Superior temporal gyrus (tissue), 1 donor: ENCODE results near the gene CAMK1G.

Source experiments
- DNase-seq: peaks from one replicate; pipeline ENCODE4 v3.0.0-alpha.2; 2016; ENCODE audit errors: extremely low spot score

Gene CAMK1G

DNA sequence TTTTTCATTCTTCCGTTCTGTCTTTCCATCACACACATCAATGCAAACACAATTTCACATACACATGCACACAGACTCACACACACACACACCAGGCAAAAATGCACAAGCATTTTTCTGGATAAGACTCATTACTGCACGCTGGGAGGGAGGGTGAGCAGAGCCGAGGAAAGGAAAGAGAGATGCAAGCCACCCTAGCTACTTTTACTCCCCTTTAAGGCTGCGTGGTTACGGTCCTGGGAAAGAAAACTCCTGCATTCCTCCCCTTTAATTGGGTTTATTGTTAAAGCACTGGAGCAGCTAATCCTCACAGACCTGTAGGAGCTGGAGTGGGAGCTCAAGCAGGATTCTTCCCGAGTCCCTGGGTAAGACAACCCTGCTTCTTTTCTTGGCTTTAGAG, at the start of gene CAMK1G:
TSS of gene CAMK1G (plus strand) at position 307 of the 400 bp plus-strand sequence. CDS start 11,270 bp downstream, outside the sequence.
- peak; percentile 69 for DNase-seq

- no peak for DNase-seq
Measured at GRCh38 chr1:209534496-209535250, 48.8 kb upstream of the CAMK1G start.

DNA sequence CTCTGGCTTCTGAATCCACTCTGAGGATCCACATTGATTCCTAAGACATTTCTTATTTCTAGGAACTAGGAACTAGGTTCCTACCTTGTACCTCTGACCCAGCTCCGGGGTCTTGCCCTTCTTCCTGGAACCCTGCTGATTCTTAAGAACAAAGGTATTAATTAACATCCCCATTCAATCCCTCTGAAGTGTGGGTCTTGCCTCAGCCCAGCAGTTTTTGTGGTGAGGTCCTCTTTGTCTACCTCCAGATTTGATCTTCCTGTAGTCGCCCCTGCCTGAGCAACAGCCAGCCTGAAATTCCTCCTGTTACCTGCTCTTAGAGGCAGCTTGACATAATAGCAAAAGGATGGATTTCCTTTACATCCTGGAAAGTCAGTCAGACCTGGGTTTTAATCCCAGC, 46.7 kb upstream of the CAMK1G start:
- no peak for DNase-seq

DNA sequence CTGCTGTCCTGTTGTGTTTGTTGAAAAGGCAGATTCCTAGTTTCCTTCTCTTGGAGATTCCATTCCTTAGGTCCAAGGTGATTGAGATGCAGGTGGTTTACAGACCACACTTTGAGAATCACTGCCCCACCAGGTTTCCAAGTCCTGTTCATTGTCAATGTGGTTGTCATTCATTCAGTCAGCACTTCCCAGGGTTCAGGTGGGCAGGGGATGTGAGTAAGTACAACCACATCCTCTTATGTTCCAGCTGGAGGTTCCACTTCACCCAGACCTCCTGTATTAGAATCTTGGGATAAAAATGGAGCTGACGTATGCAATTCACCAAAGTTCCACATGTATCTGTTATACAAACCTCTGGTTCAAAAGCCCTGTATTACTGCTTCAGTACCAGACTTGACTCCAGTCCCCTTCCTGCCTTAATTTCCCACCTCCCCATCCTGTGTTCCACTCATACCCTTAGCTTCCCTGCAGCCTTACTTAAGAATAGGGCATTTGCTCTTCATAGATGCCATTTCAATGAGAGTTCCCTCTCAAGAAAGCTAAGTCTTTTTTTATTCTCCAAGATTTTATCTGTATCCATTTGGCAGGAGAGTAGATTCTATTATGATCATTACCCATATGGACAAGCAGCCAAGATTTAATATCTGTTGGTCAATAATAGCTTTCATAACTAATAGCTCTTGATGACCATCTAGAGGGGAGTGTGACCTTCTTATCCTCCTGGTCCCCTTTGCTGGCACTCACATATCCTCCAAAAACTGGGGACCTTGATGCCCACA, 46.0 kb upstream of the CAMK1G start:
- no peak for DNase-seq

- DNase-seq: no peak
Measured at GRCh38 chr1:209539576-209539975, 43.9 kb upstream of the CAMK1G start.

DNA sequence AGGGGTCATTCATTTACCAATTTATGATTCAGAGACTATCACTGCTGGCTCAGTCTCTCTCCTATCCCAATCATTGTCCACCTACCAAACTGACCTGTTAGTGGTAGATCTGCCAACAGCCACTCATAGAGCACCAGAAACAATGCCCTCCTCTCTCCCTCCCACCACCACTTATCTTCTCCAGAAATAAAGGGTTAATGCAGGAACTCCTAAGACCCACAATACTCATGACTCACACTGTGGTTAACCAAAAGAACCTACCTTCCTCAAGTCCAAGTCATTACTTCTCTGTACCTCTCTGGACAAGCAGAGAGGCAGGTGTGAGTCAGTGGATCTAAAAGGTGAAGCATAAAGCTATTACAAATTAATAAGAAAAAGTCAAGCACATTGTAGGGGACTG, 40.9 kb upstream of the CAMK1G start:
- DNase-seq: no peak

DNA sequence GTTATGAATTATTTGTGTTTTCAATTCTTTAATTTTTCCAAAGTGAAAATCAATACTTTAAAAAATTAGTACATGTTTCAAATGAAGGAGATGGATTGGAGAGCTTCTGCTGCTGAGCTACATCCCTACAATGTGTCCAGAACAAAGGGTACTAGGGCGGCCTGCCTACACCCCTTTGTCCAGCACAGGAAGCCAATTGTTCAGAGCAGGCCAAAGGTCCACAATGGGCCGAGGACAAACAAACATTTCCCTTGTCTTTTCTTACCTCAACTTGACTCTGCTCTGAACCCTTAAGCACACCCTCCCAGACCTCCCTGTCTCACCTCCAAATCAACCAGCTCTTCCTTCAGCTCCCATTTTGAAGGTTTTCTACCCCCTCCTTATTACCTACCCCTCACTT, 39.4 kb upstream of the CAMK1G start:
- peak; percentile 48 for DNase-seq

DNA sequence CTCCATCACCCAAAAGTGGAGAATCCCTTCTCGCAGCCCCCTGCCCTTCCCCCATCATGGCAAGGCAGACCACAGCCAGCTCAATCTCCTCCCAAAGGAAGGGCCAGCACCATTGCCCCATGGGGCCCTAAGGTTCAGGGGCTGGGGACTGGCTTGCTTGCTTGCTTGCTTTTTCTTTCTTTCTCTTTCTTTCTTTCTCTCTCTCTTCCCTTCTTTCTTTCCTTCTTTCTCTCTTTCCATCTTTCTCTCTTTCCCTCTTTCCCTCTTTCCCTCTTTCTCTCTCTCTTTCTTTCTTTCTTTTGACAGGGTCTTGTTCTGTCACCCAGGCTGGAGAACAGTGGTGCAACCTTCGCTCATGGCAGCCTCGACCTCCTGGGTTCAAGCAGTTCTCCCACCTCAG, 38.1 kb upstream of the CAMK1G start:
- no peak for DNase-seq

GRCh38 chr1:209546390-209547085, 37.0 kb upstream of the CAMK1G start:
- no peak for DNase-seq

- DNase-seq: no peak
Measured at GRCh38 chr1:209547626-209548025, 35.9 kb upstream of the CAMK1G start.

DNA sequence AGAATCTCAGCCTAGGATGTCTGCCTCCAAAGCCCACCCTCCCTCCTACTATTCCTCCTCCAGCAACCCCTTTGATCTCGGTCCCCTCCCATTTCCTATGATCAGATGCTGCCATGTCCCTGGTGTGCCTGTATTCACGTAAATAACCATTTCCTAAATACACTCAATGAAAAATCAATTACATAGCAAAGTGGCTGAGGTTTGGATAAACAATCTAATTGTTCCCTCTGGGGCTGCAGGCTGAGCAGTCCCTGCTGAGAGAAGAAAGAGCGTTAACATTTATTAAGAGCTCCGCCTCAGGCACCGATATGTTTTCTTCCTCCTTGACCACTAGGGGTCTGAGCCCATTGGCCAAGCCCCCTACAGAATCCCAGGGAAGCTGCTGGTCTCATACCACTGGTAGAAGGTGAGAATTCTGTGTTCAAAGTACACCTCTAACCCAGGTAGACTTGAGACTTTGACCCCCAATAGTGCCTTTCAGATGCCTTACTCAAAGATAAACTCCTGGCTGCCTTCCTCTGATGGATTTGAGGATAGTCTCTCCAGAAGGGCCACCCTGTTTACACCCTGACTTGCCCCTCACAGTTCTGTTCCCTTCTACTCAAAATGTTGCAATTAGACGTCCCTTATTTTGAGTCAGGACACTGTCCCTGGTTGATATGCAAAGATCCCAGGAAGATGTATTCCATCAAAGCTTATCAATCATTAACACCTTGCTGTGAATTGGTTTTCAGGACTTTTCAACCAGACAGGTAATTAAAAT, 33.9 kb upstream of the CAMK1G start:
- no peak for DNase-seq

DNA sequence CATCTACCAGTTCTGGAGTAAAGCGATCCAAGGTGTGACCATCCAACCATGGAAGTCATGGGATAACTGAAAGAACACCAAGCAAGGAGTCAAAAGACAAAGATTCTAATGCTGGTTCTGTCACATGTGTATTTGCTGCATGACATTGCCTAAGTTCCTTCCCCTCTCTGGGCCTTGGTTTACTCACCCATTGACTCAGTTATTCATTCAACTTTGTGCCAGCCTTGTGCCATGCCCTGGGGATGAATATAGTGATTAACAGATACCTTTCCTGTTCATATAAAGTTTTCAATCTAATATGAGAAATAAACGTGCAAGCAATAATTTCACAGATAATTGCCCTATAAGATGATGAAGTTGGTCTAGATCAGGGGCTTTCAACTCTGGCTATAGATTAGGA, 33.0 kb upstream of the CAMK1G start:
- DNase-seq: no peak

GRCh38 chr1:209552406-209553264, 30.9 kb upstream of the CAMK1G start:
- DNase-seq: no peak

DNA sequence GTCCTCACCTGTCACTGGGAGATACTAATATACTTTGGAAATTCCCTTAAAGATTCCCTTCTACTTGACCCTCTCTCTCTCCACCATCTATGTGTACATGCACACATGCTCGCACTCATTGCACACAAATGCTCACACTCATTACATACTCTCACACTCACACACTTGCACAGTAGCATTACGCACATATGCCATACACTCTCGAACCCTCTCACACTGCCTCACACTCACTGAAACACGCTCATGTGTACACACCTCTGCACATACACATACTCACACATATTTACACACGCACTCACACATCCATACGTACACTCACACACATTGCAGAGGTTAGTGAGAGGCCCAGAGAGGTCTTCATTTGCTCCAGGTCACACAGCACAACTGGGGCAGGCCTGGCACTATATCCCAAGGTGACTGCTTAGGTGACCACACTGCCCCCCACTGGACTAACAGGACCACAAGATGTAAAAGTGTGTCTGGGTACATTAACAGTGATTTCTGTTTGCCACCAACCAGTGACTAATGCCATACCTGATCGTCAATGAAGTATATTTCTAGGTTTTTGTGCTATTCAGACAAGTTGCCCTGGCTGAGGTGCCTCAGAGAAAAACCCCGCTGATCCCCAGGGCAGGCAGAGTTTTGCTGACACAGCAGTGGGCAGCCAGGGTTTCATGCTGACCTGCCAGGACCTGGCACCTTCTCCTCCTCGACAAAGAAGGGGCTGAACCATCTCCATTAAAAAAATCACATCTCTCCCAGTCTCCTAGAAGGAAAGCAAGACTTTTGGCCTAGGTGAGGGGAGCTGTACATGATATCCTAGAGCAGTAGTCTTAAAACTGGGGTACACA, 28.5 kb upstream of the CAMK1G start:
- DNase-seq: no peak

- DNase-seq: no peak
Measured at GRCh38 chr1:209556162-209556690, 27.3 kb upstream of the CAMK1G start.

- DNase-seq: no peak
Measured at GRCh38 chr1:209557221-209557620, 26.3 kb upstream of the CAMK1G start.

- no peak for DNase-seq
Measured at GRCh38 chr1:209560529-209560928, 23.0 kb upstream of the CAMK1G start.

DNA sequence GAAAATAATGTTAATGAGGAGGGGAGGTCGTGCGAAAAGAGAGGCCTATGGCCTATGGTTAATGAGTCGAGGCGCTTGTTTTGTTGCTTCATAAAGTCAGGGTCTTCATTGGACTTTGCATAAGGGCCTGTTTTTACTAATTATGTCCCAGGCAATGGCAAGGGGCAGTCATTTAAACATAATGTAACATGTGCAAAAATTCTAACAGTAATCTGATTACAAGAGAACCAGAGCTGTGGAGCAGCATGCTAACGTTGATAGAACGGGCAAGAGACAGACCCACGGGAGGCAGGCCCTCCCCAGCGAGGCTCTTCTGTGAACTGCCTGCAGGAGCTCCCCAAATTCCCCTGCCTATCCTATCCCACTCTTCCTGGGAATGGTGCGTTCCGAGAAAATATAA, 22.6 kb upstream of the CAMK1G start:
- DNase-seq: no peak

- no peak for DNase-seq
Measured at GRCh38 chr1:209561532-209561931, 22.0 kb upstream of the CAMK1G start.

DNA sequence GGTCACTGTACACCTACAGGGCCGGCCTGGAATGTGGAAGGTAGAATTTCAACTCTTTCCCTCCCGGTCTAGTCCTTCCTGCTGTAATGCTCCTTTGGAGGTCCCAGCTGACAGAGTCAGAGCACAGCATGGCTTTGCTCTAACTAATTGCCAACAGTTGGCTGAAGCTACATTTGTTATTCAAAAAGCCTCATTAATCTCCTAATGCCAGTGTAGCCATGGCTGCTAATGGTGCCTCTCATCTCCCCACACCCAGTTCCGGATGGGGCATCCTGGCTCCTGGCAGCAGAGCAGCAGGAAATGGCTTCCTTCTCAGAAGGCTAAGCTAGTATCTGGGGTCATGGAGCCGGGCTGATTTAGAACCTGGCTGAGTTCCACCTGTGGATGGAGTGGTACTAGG, 18.7 kb upstream of the CAMK1G start:
- DNase-seq: no peak
